ENCODE data around the gene TM9SF4. TPM values are rescaled to one million over a fixed set of nuclear protein-coding genes. Genes with fewer than 3 reads are reported as not detected.
A peak's percentile ranks its signal among the peaks of the same experiment; 100 is the strongest.

Gene TM9SF4
- total RNA-seq, 2 experiments from 2014 or later, result 22.4 to 24.5 TPM

GRCh38 chr20:32153771-32154170 lies 44.3 kb downstream of the TM9SF4 start:
- H3K36me3 ChIP-seq (ENCODE audit: insufficient read depth, low read length), result peaks cover 63% of the 10 kb centered on the region
- H3K9me3 Mint-ChIP-seq, result no peaks in the 10 kb centered on the region
- no peak overlapping the region for H3K27ac Mint-ChIP-seq
- no peak overlapping the region for H3K4me3 ChIP-seq (ENCODE audit: low read length)
- ChIA-PET CTCF (no interaction called here), POLR2A (no interaction called here)
- ATAC-seq (ENCODE audit: poor library complexity) (no peak), DNase-seq (no peak)
- no peaks in the 10 kb centered on the region for H3K4me1 ChIP-seq (ENCODE audit: insufficient read depth, low read length)
- H3K4me3 Mint-ChIP-seq, result no peak overlapping the region
- TF ChIP-seq, protein P1, sequence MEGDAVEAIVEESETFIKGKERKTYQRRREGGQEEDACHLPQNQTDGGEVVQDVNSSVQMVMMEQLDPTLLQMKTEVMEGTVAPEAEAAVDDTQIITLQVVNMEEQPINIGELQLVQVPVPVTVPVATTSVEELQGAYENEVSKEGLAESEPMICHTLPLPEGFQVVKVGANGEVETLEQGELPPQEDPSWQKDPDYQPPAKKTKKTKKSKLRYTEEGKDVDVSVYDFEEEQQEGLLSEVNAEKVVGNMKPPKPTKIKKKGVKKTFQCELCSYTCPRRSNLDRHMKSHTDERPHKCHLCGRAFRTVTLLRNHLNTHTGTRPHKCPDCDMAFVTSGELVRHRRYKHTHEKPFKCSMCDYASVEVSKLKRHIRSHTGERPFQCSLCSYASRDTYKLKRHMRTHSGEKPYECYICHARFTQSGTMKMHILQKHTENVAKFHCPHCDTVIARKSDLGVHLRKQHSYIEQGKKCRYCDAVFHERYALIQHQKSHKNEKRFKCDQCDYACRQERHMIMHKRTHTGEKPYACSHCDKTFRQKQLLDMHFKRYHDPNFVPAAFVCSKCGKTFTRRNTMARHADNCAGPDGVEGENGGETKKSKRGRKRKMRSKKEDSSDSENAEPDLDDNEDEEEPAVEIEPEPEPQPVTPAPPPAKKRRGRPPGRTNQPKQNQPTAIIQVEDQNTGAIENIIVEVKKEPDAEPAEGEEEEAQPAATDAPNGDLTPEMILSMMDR (IDR thresholded peaks at IDR 0.05), result no peak
- no peaks in the 10 kb centered on the region for H3K27me3 Mint-ChIP-seq
- no peak overlapping the region for H3K27ac ChIP-seq (ENCODE audit: low read depth in 1 of 2, low read length in 2 of 2)
- H3K36me3 Mint-ChIP-seq (ENCODE audit: low read depth), result peaks cover 79% of the 10 kb centered on the region
- H3K27me3 ChIP-seq (ENCODE audit: control insufficient read depth in 1 of 2, insufficient read depth in 2 of 2, low read length in 2 of 2), result no peaks in the 10 kb centered on the region
- no peaks in the 10 kb centered on the region for H3K9me3 ChIP-seq (ENCODE audit: control insufficient read depth in 1 of 2, insufficient read depth in 1 of 2, low read length in 2 of 2)
- intact Hi-C loops (cut with DNase I, micrococcal nuclease), result no loop called here
- H3K4me1 Mint-ChIP-seq (ENCODE audit: low read depth), result no peaks in the 10 kb centered on the region

- DNase-seq (peak in 6 of 14 experiments; percentile 8 to 80 (median 34)), ATAC-seq (ENCODE audit: poor library complexity) (peak; percentile 17)
- peaks cover 80% of the 10 kb centered on the region for H3K36me3 Mint-ChIP-seq (ENCODE audit: low read depth)
- no peak overlapping the region for H3K4me3 ChIP-seq (ENCODE audit: low read length)
- TF ChIP-seq, protein P1 (IDR thresholded peaks at IDR 0.05), result peak; percentile 13
- H3K27me3 Mint-ChIP-seq, result no peaks in the 10 kb centered on the region
- no peaks in the 10 kb centered on the region for H3K9me3 Mint-ChIP-seq
- H3K9me3 ChIP-seq (ENCODE audit: control insufficient read depth in 1 of 2, insufficient read depth in 1 of 2, low read length in 2 of 2), result no peaks in the 10 kb centered on the region
- H3K27ac ChIP-seq (ENCODE audit: low read depth in 1 of 2, low read length in 2 of 2), result no peak overlapping the region
- intact Hi-C loops (cut with DNase I, micrococcal nuclease), result no loop called here
- no peak overlapping the region for H3K4me3 Mint-ChIP-seq
- CTCF ChIA-PET, result interaction anchor here (0.6 kb wide), 1 partner anchor 170 kb away, joined by 5 read pairs; no protein-coding TSS in a partner anchor
- H3K4me1 ChIP-seq (ENCODE audit: insufficient read depth, low read length), result no peaks in the 10 kb centered on the region
- H3K27ac Mint-ChIP-seq, result no peak overlapping the region
- peaks cover 66% of the 10 kb centered on the region for H3K36me3 ChIP-seq (ENCODE audit: insufficient read depth, low read length)
- POLR2A ChIA-PET, result no interaction called here
- H3K27me3 ChIP-seq (ENCODE audit: control insufficient read depth in 1 of 2, insufficient read depth in 2 of 2, low read length in 2 of 2), result no peaks in the 10 kb centered on the region
- no peaks in the 10 kb centered on the region for H3K4me1 Mint-ChIP-seq (ENCODE audit: low read depth)
These were observed 45.8 kb downstream of the TM9SF4 start for GRCh38 chr20:32155017-32155981.

DNA sequence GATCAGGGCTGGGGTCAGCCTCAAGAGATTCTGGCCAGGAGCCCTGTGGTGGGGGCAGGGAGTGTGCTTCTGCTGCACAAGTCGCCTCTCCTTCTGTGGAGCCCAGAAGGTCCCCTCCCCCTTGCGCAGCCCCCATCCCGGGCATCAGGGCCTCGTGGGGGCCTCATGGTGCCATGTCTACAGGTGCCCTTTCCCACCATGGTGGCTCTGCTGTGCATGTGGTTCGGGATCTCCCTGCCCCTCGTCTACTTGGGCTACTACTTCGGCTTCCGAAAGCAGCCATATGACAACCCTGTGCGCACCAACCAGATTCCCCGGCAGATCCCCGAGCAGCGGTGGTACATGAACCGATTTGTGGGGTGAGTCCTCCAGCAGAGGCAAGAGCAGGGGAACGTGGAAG lies 48.1 kb downstream of the TM9SF4 start:
- Histone ChIP-seq H3K9me3 (ENCODE audit: control insufficient read depth in 1 of 2, insufficient read depth in 1 of 2, low read length in 2 of 2) (no peaks in the 10 kb centered on the region), H3K36me3 (ENCODE audit: insufficient read depth, low read length) (peaks cover 69% of the 10 kb centered on the region), H3K4me3 (ENCODE audit: low read length) (no peak overlapping the region), H3K4me1 (ENCODE audit: insufficient read depth, low read length) (no peaks in the 10 kb centered on the region), H3K27ac (ENCODE audit: low read depth in 1 of 2, low read length in 2 of 2) (no peak overlapping the region), H3K27me3 (ENCODE audit: control insufficient read depth in 1 of 2, insufficient read depth in 2 of 2, low read length in 2 of 2) (no peaks in the 10 kb centered on the region)
- intact Hi-C loops (cut with DNase I, micrococcal nuclease), result loop anchor here in 1 of 2 experiments (2.0 kb wide), 1 partner anchor 495 kb away; no protein-coding TSS in a partner anchor
- no peaks in the 10 kb centered on the region for H3K9me3 Mint-ChIP-seq
- ChIA-PET CTCF (no interaction called here), POLR2A (no interaction called here)
- no peaks in the 10 kb centered on the region for H3K4me1 Mint-ChIP-seq (ENCODE audit: low read depth)
- DNase-seq (no peak), ATAC-seq (ENCODE audit: poor library complexity) (no peak)
- no peak overlapping the region for H3K27ac Mint-ChIP-seq
- H3K27me3 Mint-ChIP-seq, result no peaks in the 10 kb centered on the region
- H3K4me3 Mint-ChIP-seq, result no peak overlapping the region
- peaks cover 83% of the 10 kb centered on the region for H3K36me3 Mint-ChIP-seq (ENCODE audit: low read depth)
- TF ChIP-seq, protein P1 (IDR thresholded peaks at IDR 0.05), result no peak

Data from CD4-positive, alpha-beta T cell (primary cell).